ENCODE measurements around the gene UNC5C. TPM values are rescaled to one million over a fixed set of nuclear protein-coding genes. Genes with fewer than 3 reads are reported as not detected.

UNC5C gene
- total RNA-seq, 1 experiment from 2014 or later: 0.11 TPM

GRCh38 chr4:95294321-95294720 is 254.5 kb downstream of the UNC5C start:
- intact Hi-C loops (cut with micrococcal nuclease; ENCODE audit: unreplicated experiment): loop anchor here (5.0 kb wide), 2 partner anchors 78 to 258 kb away; no protein-coding TSS in a partner anchor
- CTCF ChIA-PET: no interaction called here
- Histone ChIP-seq H3K27ac (ENCODE audit: low read depth, low read length, poor library complexity, severe bottlenecking) (no peak overlapping the region), H3K4me1 (ENCODE audit: insufficient read depth, low read length, poor library complexity, severe bottlenecking) (peaks cover 27% of the 10 kb centered on the region), H3K36me3 (ENCODE audit: insufficient read depth, low read length, poor library complexity, severe bottlenecking) (no peaks in the 10 kb centered on the region), H3K9me3 (ENCODE audit: low read depth, low read length, poor library complexity, severe bottlenecking) (no peaks in the 10 kb centered on the region), H3K4me3 (ENCODE audit: low read depth, low read length, poor library complexity, severe bottlenecking) (no peak overlapping the region), H3K27me3 (replicated peaks; ENCODE audit: insufficient read depth, low read depth, low read length, poor library complexity) (no peaks in the 10 kb centered on the region)
- TF ChIP-seq EZH2 (IDR thresholded peaks at IDR 0.05; ENCODE audit: borderline replicate concordance, low read depth, low read length, poor library complexity, severe bottlenecking) (no peak), CTCF (conservative IDR thresholded peaks at IDR 0.05; ENCODE audit: low read depth, low read length) (no peak)
- no TSS peak for BruUV-seq (replicated peaks)
- POLR2A ChIA-PET (ENCODE audit: low non-redundant PET): no interaction called here
- peak; percentile 86 for DNase-seq (ENCODE audit: low spot score)

GRCh38 chr4:95293014-95293413 is 255.8 kb downstream of the UNC5C start:
- H3K4me3 ChIP-seq (ENCODE audit: low read depth, low read length, poor library complexity, severe bottlenecking): no peak overlapping the region
- no TSS peak for BruUV-seq (replicated peaks)
- no peaks in the 10 kb centered on the region for H3K36me3 ChIP-seq (ENCODE audit: insufficient read depth, low read length, poor library complexity, severe bottlenecking)
- ChIA-PET POLR2A (ENCODE audit: low non-redundant PET) (no interaction called here), CTCF (no interaction called here)
- intact Hi-C loops (cut with micrococcal nuclease; ENCODE audit: unreplicated experiment): loop anchor here (5.0 kb wide), 2 partner anchors 79 to 259 kb away; no protein-coding TSS in a partner anchor
- DNase-seq (ENCODE audit: low spot score): peak; percentile 34
- H3K4me1 ChIP-seq (ENCODE audit: insufficient read depth, low read length, poor library complexity, severe bottlenecking): peaks cover 28% of the 10 kb centered on the region
- no peak overlapping the region for H3K27ac ChIP-seq (ENCODE audit: low read depth, low read length, poor library complexity, severe bottlenecking)
- H3K27me3 ChIP-seq (replicated peaks; ENCODE audit: insufficient read depth, low read depth, low read length, poor library complexity): no peaks in the 10 kb centered on the region
- no peaks in the 10 kb centered on the region for H3K9me3 ChIP-seq (ENCODE audit: low read depth, low read length, poor library complexity, severe bottlenecking)
- TF ChIP-seq CTCF (conservative IDR thresholded peaks at IDR 0.05; ENCODE audit: low read depth, low read length): no peak
- TF ChIP-seq EZH2 (IDR thresholded peaks at IDR 0.05; ENCODE audit: borderline replicate concordance, low read depth, low read length, poor library complexity, severe bottlenecking): no peak

GRCh38 chr4:95290702-95291101 is 258.1 kb downstream of the UNC5C start:
- no peak for TF ChIP-seq CTCF (conservative IDR thresholded peaks at IDR 0.05; ENCODE audit: low read depth, low read length)
- TF ChIP-seq EZH2 (IDR thresholded peaks at IDR 0.05; ENCODE audit: borderline replicate concordance, low read depth, low read length, poor library complexity, severe bottlenecking): no peak
- intact Hi-C loops (cut with micrococcal nuclease; ENCODE audit: unreplicated experiment): loop anchor here (5.0 kb wide), 2 partner anchors 82 to 262 kb away; no protein-coding TSS in a partner anchor
- H3K27ac ChIP-seq (ENCODE audit: low read depth, low read length, poor library complexity, severe bottlenecking): no peak overlapping the region
- no peaks in the 10 kb centered on the region for H3K9me3 ChIP-seq (ENCODE audit: low read depth, low read length, poor library complexity, severe bottlenecking)
- H3K36me3 ChIP-seq (ENCODE audit: insufficient read depth, low read length, poor library complexity, severe bottlenecking): no peaks in the 10 kb centered on the region
- no peaks in the 10 kb centered on the region for H3K27me3 ChIP-seq (replicated peaks; ENCODE audit: insufficient read depth, low read depth, low read length, poor library complexity)
- H3K4me1 ChIP-seq (ENCODE audit: insufficient read depth, low read length, poor library complexity, severe bottlenecking): peaks cover 28% of the 10 kb centered on the region
- CTCF ChIA-PET: no interaction called here
- no peak overlapping the region for H3K4me3 ChIP-seq (ENCODE audit: low read depth, low read length, poor library complexity, severe bottlenecking)
- POLR2A ChIA-PET (ENCODE audit: low non-redundant PET): no interaction called here
- no peak for DNase-seq (ENCODE audit: low spot score)
- BruUV-seq (replicated peaks): no TSS peak
